ENCODE measurements around the gene DIRAS3.

- TF ChIP-seq POLR2A (IDR thresholded peaks at IDR 0.05) (no peak), POLR2AphosphoS5 (IDR thresholded peaks at IDR 0.05) (no peak), CTCF (IDR thresholded peaks at IDR 0.05) (no peak)
Observed at GRCh38 chr1:68011657-68012375, 38.6 kb downstream of the DIRAS3 start.

Data from prostate gland (tissue), 2 donors.